NCI-H446 (cell line): Measurements from ENCODE around the gene GPR18.

Experiments used
- DNase-seq, 2 experiments: peaks; one replicate each; lab custom pipeline; 2025; lab: John Stamatoyannopoulos, UW

Gene GPR18

DNA sequence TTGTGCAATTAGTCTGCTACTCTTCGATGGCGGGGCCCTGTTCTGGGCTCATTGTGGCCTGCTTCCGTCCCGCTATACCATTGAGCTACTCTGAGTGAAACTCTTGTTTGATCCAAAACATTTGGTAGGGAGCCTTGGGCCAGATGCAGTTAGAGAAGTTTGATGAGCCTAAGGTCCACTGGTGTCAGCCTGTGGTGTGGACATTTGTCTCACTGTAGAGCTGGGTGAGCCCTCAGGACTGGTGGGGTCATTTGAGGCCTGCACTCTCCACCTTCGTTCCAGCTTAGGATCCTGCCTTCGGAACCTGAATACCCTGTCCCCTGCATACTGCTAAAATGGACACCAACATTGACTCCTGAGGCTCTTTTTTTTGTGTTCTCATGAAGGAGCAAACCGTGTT is 50.7 kb downstream of the GPR18 start:
- DNase-seq, result no peak

- no peak for DNase-seq
Measured at GRCh38 chr13:99206873-99207272, 51.3 kb downstream of the GPR18 start.

- no peak for DNase-seq
Measured at GRCh38 chr13:99206226-99206625, 52.0 kb downstream of the GPR18 start.

GRCh38 chr13:99205621-99206220 is 52.5 kb downstream of the GPR18 start:
- no peak for DNase-seq
